Measurements from ENCODE around the gene RTP3. TPM values are rescaled to one million over a fixed set of nuclear protein-coding genes. Genes with fewer than 3 reads are reported as not detected.

Gene RTP3
- total and polyA plus RNA-seq, 2 experiments from 2014 or later = 0.16 TPM; not detected in 1

- H3K4me2 ChIP-seq = no peak overlapping the region
These were observed 35.3 kb downstream of the RTP3 start for GRCh38 chr3:46533091-46533490.

More at GRCh38 chr3:46533091-46533490, 35.3 kb downstream of the RTP3 start:
- ATAC-seq (no peak), DNase-seq (ENCODE audit: low spot score) (no peak)
- H3K79me2 ChIP-seq (replicated peaks; ENCODE audit: insufficient read depth) = no peaks in the 10 kb centered on the region
- Mint-ChIP-seq H3K27ac (no peak overlapping the region), H3K4me3 (no peak overlapping the region), H3K4me1 (peaks cover 10% of the 10 kb centered on the region; the same call in 2 of the 3 replicates), H3K27me3 (ENCODE audit: insufficient read depth, low read depth, poor library complexity) (peaks cover 6% of the 10 kb centered on the region), H3K9me3 (no peaks in the 10 kb centered on the region), H3K36me3 (ENCODE audit: low read depth) (peaks cover 6% of the 10 kb centered on the region; the same call in 1 of the 3 replicates)
- H3K4me1 ChIP-seq (ENCODE audit: insufficient read depth) = peaks cover 9% of the 10 kb centered on the region
- H3K27me3 ChIP-seq (ENCODE audit: insufficient read depth) = no peaks in the 10 kb centered on the region
- 0 out of 2 replicates have a peak, but pooled peaks cover 5% of the 10 kb centered on the region for H3K36me3 ChIP-seq (ENCODE audit: insufficient read depth)
- no peaks in the 10 kb centered on the region for H3F3A ChIP-seq (replicated peaks; ENCODE audit: low read depth)
- no peak overlapping the region for H3K4me3 ChIP-seq
- H3K9me2 ChIP-seq (ENCODE audit: insufficient read depth) = 0 out of 2 replicates have a peak, but pooled peaks cover 11% of the 10 kb centered on the region
- TF ChIP-seq POLR2AphosphoS5 (IDR thresholded peaks at IDR 0.05; ENCODE audit: low read depth) (no peak), STAT1 (IDR thresholded peaks at IDR 0.05; ENCODE audit: unreplicated experiment) (no peak), ETS1 (IDR thresholded peaks at IDR 0.05) (no peak), EZH2phosphoT487 (IDR thresholded peaks at IDR 0.05; ENCODE audit: unreplicated experiment) (no peak), CTCF (conservative IDR thresholded peaks at IDR 0.05; ENCODE audit: low read depth in 2 of 2) (no peak), ZNF331 (CRISPR knock-in tag; IDR thresholded peaks at IDR 0.05; ENCODE audit: low read depth) (no peak), JUNB (IDR thresholded peaks at IDR 0.05; ENCODE audit: unreplicated experiment) (no peak), REST (IDR thresholded peaks at IDR 0.05; ENCODE audit: unreplicated experiment) (no peak), CREB1 (CRISPR knock-in tag; IDR thresholded peaks at IDR 0.05; ENCODE audit: low read depth) (no peak), EZH2 (IDR thresholded peaks at IDR 0.05; ENCODE audit: low read depth, unreplicated experiment) (no peak), ZNF462 (CRISPR knock-in tag; IDR thresholded peaks at IDR 0.05) (no peak)
- no peak overlapping the region for H2AFZ ChIP-seq
- H4K20me1 ChIP-seq (replicated peaks; ENCODE audit: insufficient read depth) = no peaks in the 10 kb centered on the region
- no peak overlapping the region for H3K27ac ChIP-seq (ENCODE audit: low read depth)

Data from GM23338 (cell line).